Activated naive CD4-positive, alpha-beta T cell treated with anti-CD3 and anti-CD28 coated beads, Interleukin-2, amount 50 U/mL, for 72 hours (primary cell): ENCODE results near the gene VAV2. TPM values are rescaled to one million over a fixed set of nuclear protein-coding genes. Genes with fewer than 3 reads are reported as not detected.

ENCODE experiments used
- ATAC-seq, 2 donors: fragments of 150-1000 bp; cut with Tn5 transposase; 2 replicates each; pipeline ENCODE4 v1.10.0; 2021; ENCODE audit warnings: mild to moderate bottlenecking in 2 of 2, moderate library complexity in 2 of 2
- DNase-seq, 2 donors: peaks; one replicate each; pipeline ENCODE4 v3.0.0; 2021 to 2022; ENCODE audit warnings: low spot score in 2 of 2
- H3K27ac Mint-ChIP-seq, 2 donors: one replicate each; pipeline ENCODE4 v1.8.0; 2022; ENCODE audit warnings: mild to moderate bottlenecking in 2 of 2, mixed read lengths in 2 of 2
- H3K36me3 Mint-ChIP-seq, 2 donors: one replicate each; pipeline ENCODE4 v1.8.0; 2022; ENCODE audit warnings: mixed read lengths in 2 of 2
- H3K9me3 Mint-ChIP-seq, 2 donors: one replicate each; pipeline ENCODE4 v1.8.0; 2022; ENCODE audit warnings: mixed read lengths in 2 of 2
- total RNA-seq, 2 donors: library from RNA; stranded (reverse); gene quantifications; one replicate each; pipeline ENCODE4 v1.2.3, GENCODE V29; 2022

Gene VAV2
- total RNA-seq, 2 donors from 2014 or later = 7.5 to 9.1 TPM

DNA sequence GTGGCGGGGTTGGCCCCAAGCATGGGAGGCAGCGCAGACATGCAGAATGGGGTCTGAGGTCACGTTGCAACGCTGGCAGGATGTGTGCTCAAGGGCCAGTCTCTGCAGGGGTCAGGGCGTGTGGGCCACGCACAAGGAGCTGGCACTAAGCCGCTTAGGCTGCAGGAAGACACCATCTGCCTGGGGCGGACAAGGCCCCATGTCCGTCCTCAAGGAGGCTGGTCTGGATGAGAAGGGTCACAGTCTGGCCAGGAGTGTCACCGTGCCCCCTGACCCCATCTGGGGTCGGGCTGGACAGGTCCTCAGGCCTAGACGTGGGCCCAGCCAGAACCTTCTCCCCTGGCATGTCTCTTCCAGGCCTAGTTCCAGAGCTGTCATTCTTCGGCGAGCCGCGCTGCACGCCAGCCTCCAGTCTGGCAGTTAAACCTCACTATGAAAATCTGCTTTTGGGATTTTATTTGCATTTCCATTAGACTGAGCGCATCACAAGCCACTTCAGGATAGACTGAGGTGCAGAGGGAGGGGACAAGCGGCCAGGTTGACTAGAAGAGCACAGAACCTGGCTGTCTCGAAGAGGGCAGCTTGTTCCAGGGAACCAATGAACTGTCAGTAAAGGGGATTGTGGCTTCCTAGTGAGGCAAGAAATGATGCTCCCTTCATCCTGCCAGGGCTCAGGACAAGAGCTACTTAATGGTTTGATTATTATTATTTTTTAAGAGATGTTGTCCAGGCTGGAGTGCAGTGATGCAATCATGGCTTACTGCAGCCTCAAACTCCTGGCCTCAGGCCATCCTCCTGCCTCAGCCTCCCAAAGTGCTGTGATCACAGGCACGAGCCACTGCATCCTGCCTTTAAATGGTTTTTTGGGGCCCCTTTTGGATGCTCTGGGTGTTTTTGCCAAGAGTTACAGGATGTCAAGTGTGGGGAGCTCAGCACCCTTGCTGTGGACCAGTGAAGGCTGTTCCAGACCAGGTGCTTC is 37.4 kb upstream of the VAV2 start:
- ATAC-seq (no peak), DNase-seq (no peak)
- no peak overlapping the region for H3K27ac Mint-ChIP-seq
- H3K36me3 Mint-ChIP-seq = peaks cover 0 to 7% of the 10 kb centered on the region in 2 donors
- H3K9me3 Mint-ChIP-seq = no peaks in the 10 kb centered on the region

- H3K36me3 Mint-ChIP-seq = peaks cover 0 to 7% of the 10 kb centered on the region in 2 donors
- H3K27ac Mint-ChIP-seq = no peak overlapping the region
- no peaks in the 10 kb centered on the region for H3K9me3 Mint-ChIP-seq
- DNase-seq = no peak
- no peak for ATAC-seq
These were observed 36.6 kb upstream of the VAV2 start for GRCh38 chr9:134028575-134029247.

- ATAC-seq = no peak
- Mint-ChIP-seq H3K36me3 (peaks cover 0 to 2% of the 10 kb centered on the region in 2 donors), H3K27ac (no peak overlapping the region), H3K9me3 (no peaks in the 10 kb centered on the region)
- DNase-seq = no peak
These were observed 36.0 kb upstream of the VAV2 start for GRCh38 chr9:134028076-134028475.

GRCh38 chr9:134027561-134027960 is 35.4 kb upstream of the VAV2 start:
- H3K36me3 Mint-ChIP-seq = no peaks in the 10 kb centered on the region
- H3K27ac Mint-ChIP-seq = no peak overlapping the region
- ATAC-seq (no peak), DNase-seq (no peak)
- no peaks in the 10 kb centered on the region for H3K9me3 Mint-ChIP-seq

- H3K9me3 Mint-ChIP-seq = no peaks in the 10 kb centered on the region
- no peak for ATAC-seq
- no peak for DNase-seq
- H3K27ac Mint-ChIP-seq = no peak overlapping the region
- no peaks in the 10 kb centered on the region for H3K36me3 Mint-ChIP-seq
These were observed 34.9 kb upstream of the VAV2 start for GRCh38 chr9:134026981-134027380.

- no peaks in the 10 kb centered on the region for H3K36me3 Mint-ChIP-seq
- ATAC-seq = no peak
- no peak overlapping the region for H3K27ac Mint-ChIP-seq
- no peak for DNase-seq
- no peaks in the 10 kb centered on the region for H3K9me3 Mint-ChIP-seq
These were observed 34.5 kb upstream of the VAV2 start for GRCh38 chr9:134026581-134026980.

DNA sequence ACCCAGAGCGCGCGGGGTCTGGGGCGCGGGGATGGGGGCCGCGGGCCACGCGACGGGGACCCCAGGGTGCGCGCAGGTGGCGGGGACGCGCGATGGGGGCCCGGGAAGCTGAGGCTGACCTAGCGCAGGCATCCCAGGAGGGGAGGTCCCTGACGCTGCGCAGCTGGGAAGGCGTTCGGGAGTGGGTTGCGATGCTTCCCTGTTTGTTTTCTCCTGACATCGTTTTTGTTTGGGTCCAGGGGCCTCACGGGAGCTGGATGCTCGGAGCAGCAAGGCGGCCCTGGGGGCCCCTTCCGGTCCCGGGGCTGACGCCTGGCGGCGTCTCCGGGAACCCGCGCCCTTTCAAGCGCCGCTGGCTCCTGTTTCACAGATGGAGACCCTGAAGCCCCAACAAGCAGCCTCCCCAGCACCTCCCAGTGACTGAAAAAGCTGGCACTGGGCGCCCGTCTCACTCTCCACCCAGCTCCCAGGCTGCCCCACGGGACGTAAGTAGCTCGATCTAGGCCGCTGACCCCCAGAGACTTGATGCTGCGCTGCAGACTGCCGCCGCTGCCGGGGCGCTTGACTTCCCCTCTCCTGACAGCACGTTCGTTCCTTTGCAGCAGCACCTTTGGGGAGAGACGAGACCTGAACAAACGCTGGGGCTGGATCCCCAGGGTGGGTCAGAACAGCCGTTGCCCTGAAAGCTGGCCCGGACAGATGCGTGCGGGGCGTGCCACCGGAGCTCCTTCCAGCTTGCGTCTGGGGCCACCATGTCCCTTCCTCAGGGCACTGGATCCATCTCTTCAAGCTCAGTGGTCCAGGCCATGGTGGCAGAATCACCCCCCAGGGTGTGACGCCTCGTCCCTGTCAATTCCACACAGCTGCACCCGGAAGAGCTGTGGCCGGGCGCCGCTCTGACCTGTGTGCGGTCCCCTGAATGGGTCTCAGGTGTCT is 33.8 kb upstream of the VAV2 start:
- no peaks in the 10 kb centered on the region for H3K9me3 Mint-ChIP-seq
- H3K27ac Mint-ChIP-seq = peak overlapping the region in 1 of 2 donors; percentile 48
- ATAC-seq (peak; percentile 39 to 48), DNase-seq (peak; percentile 61 to 64)
- no peaks in the 10 kb centered on the region for H3K36me3 Mint-ChIP-seq

- Mint-ChIP-seq H3K36me3 (no peaks in the 10 kb centered on the region), H3K27ac (peak within 1 kb of the TSS in 1 of 2 donors; percentile 48)
These were observed 32.9 kb upstream of the VAV2 start, which contains the start of gene BRD3OS for GRCh38 chr9:134024828-134025605. Gene BRD3OS (plus strand): TSS chr9:134025481. CDS start chr9:134026748, 1,267 bp downstream.

GRCh38 chr9:134024214-134024792 is 32.2 kb upstream of the VAV2 start:
- Mint-ChIP-seq H3K9me3 (no peaks in the 10 kb centered on the region), H3K27ac (no peak overlapping the region), H3K36me3 (no peaks in the 10 kb centered on the region)
- no peak for ATAC-seq
- no peak for DNase-seq

More at GRCh38 chr9:134024828-134025605, 32.9 kb upstream of the VAV2 start, which contains the start of gene BRD3OS:
- DNase-seq = peak; percentile 88 to 90
- no peaks in the 10 kb centered on the region for H3K9me3 Mint-ChIP-seq
- peak; percentile 88 to 91 for ATAC-seq

- Mint-ChIP-seq H3K9me3 (peaks cover 0 to 3% of the 10 kb centered on the region in 2 donors), H3K36me3 (peaks cover 4 to 11% of the 10 kb centered on the region in 2 donors), H3K27ac (no peak overlapping the region)
- ATAC-seq (no peak), DNase-seq (no peak)
These were observed 22.8 kb upstream of the VAV2 start for GRCh38 chr9:134014946-134015345.

- peak in 1 of 2 donors; percentile 74 for ATAC-seq
These were observed 19.3 kb upstream of the VAV2 start for GRCh38 chr9:134011401-134011800.

GRCh38 chr9:134010310-134011173 is 18.4 kb upstream of the VAV2 start:
- DNase-seq (no peak), ATAC-seq (no peak)
- peaks cover 0 to 3% of the 10 kb centered on the region in 2 donors for H3K9me3 Mint-ChIP-seq
- H3K27ac Mint-ChIP-seq = no peak overlapping the region
- peaks cover 4 to 11% of the 10 kb centered on the region in 2 donors for H3K36me3 Mint-ChIP-seq

More at GRCh38 chr9:134011401-134011800, 19.3 kb upstream of the VAV2 start:
- H3K9me3 Mint-ChIP-seq = peaks cover 0 to 3% of the 10 kb centered on the region in 2 donors
- no peak overlapping the region for H3K27ac Mint-ChIP-seq
- no peak for DNase-seq
- H3K36me3 Mint-ChIP-seq = peaks cover 4 to 11% of the 10 kb centered on the region in 2 donors

DNA sequence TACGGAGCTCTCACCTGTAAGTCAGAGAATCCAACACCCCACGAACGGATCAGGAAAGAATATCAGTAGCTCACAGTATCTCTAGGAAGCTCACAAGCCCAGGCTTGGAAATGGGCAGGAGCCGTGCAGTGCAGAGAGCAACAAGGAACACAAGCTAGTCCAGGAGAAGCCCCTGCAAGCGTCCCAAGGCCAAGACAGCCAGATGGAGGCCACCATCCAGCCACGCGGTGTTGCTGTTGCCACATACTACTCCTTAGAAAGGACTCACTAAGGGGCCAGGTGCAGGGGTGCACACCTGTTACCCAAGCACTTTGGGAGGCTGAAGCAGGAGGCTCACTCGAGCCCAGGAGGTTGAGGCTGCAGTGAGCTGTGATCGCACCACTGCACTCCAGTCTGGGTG is 15.4 kb upstream of the VAV2 start:
- H3K27ac Mint-ChIP-seq = no peak overlapping the region
- DNase-seq = no peak
- ATAC-seq = no peak
- H3K9me3 Mint-ChIP-seq = no peaks in the 10 kb centered on the region
- H3K36me3 Mint-ChIP-seq = peaks cover 0 to 7% of the 10 kb centered on the region in 2 donors

DNA sequence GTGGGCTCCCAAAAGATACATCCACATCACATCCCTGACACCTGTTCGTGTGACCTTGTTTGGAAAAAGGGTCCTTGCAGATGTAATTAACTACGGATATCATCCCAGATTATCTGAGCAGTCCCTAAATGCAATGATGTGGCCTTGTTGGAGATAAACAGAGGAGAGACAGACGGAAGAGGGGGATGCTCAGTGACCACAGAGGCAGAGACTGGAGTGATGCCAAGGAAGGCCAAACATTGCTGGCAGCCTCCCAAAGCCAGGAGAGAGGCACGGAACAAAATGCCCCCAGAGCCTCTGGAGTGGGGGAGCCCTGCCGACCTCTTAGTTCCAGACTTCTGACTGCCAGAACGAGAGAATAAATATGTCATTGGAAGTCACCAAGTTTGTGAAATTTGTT is 15.0 kb upstream of the VAV2 start:
- H3K9me3 Mint-ChIP-seq = no peaks in the 10 kb centered on the region
- ATAC-seq (no peak), DNase-seq (no peak)
- H3K36me3 Mint-ChIP-seq = peaks cover 0 to 7% of the 10 kb centered on the region in 2 donors
- H3K27ac Mint-ChIP-seq = no peak overlapping the region
